Measurements from ENCODE around the gene EIF2B4. TPM values are rescaled to one million over a fixed set of nuclear protein-coding genes. Genes with fewer than 3 reads are reported as not detected.
A peak's percentile ranks its signal among the peaks of the same experiment; 100 is the strongest.

The EIF2B4 gene
- total RNA-seq, 1 donor from 2014 or later = 47.1 TPM

GRCh38 chr2:27381577-27382181 lies 11.5 kb upstream of the EIF2B4 start:
- Mint-ChIP-seq H3K4me3 (peak overlapping the region; percentile 90), H3K4me1 (peaks cover 26% of the 10 kb centered on the region), H3K27me3 (ENCODE audit: low read depth) (no peaks in the 10 kb centered on the region), H3K9me3 (no peaks in the 10 kb centered on the region), H3K27ac (peak overlapping the region; percentile 98), H3K36me3 (peaks cover 21% of the 10 kb centered on the region)
- no peak for TF ChIP-seq CTCF (IDR thresholded peaks at IDR 0.05; ENCODE audit: unreplicated experiment)
- DNase-seq (ENCODE audit: low spot score in 2 of 2, unreplicated experiment in 2 of 2) = no peak

GRCh38 chr2:27380626-27381545 lies 10.7 kb upstream of the EIF2B4 start, which contains the start of gene ZNF513:
ZNF513 (minus strand) TSS chr2:27380734; CDS start chr2:27380526, 208 bp downstream.
- H3K4me3 Mint-ChIP-seq = peak within 1 kb of the TSS; percentile 90
- no peak for TF ChIP-seq CTCF (IDR thresholded peaks at IDR 0.05; ENCODE audit: unreplicated experiment)
- peaks cover 20% of the 10 kb centered on the region for H3K36me3 Mint-ChIP-seq
- peaks cover 26% of the 10 kb centered on the region for H3K4me1 Mint-ChIP-seq
- DNase-seq (ENCODE audit: low spot score in 2 of 2, unreplicated experiment in 2 of 2) = peak; percentile 90
- H3K9me3 Mint-ChIP-seq = no peaks in the 10 kb centered on the region
- no peaks in the 10 kb centered on the region for H3K27me3 Mint-ChIP-seq (ENCODE audit: low read depth)
- peak within 1 kb of the TSS; percentile 98 for H3K27ac Mint-ChIP-seq

GRCh38 chr2:27379836-27380625 lies 9.9 kb upstream of the EIF2B4 start:
- peak overlapping the region; percentile 90 for H3K4me3 Mint-ChIP-seq
- H3K27me3 Mint-ChIP-seq (ENCODE audit: low read depth) = no peaks in the 10 kb centered on the region
- H3K27ac Mint-ChIP-seq = peak overlapping the region; percentile 86
- H3K9me3 Mint-ChIP-seq = no peaks in the 10 kb centered on the region
- no peak for DNase-seq (ENCODE audit: low spot score in 2 of 2, unreplicated experiment in 2 of 2)
- TF ChIP-seq CTCF (IDR thresholded peaks at IDR 0.05; ENCODE audit: unreplicated experiment) = no peak
- H3K4me1 Mint-ChIP-seq = peaks cover 26% of the 10 kb centered on the region
- H3K36me3 Mint-ChIP-seq = peaks cover 18% of the 10 kb centered on the region

GRCh38 chr2:27379383-27379835 lies 9.3 kb upstream of the EIF2B4 start:
- TF ChIP-seq CTCF (IDR thresholded peaks at IDR 0.05; ENCODE audit: unreplicated experiment) = no peak
- no peak for DNase-seq (ENCODE audit: low spot score in 2 of 2, unreplicated experiment in 2 of 2)
- Mint-ChIP-seq H3K4me3 (peak overlapping the region; percentile 90), H3K4me1 (peaks cover 26% of the 10 kb centered on the region), H3K27ac (peak overlapping the region; percentile 86), H3K36me3 (peaks cover 21% of the 10 kb centered on the region), H3K27me3 (ENCODE audit: low read depth) (no peaks in the 10 kb centered on the region), H3K9me3 (no peaks in the 10 kb centered on the region)

- H3K36me3 Mint-ChIP-seq = peaks cover 19% of the 10 kb centered on the region
- peak overlapping the region; percentile 90 for H3K4me3 Mint-ChIP-seq
- TF ChIP-seq CTCF (IDR thresholded peaks at IDR 0.05; ENCODE audit: unreplicated experiment) = no peak
- H3K27ac Mint-ChIP-seq = peak overlapping the region; percentile 86
- no peaks in the 10 kb centered on the region for H3K9me3 Mint-ChIP-seq
- no peaks in the 10 kb centered on the region for H3K27me3 Mint-ChIP-seq (ENCODE audit: low read depth)
- H3K4me1 Mint-ChIP-seq = peaks cover 26% of the 10 kb centered on the region
- no peak for DNase-seq (ENCODE audit: low spot score in 2 of 2, unreplicated experiment in 2 of 2)
Observed at GRCh38 chr2:27378809-27379290, 8.7 kb upstream of the EIF2B4 start.
